ENCODE data around the gene ARRDC3. TPM values are rescaled to one million over a fixed set of nuclear protein-coding genes. Genes with fewer than 3 reads are reported as not detected.

The ARRDC3 gene
- polyA plus RNA-seq, 1 donor from 2014 or later, result 297 TPM

- Histone ChIP-seq H3K79me2 (replicated peaks; ENCODE audit: insufficient read depth, low read length) (peaks cover 57% of the 10 kb centered on the region), H3K9me2 (ENCODE audit: insufficient read depth, low read length) (no peaks in the 10 kb centered on the region), H3F3A (ENCODE audit: insufficient read depth, low read length, poor library complexity, severe bottlenecking) (peaks cover 25% of the 10 kb centered on the region), H2AFZ (ENCODE audit: low read depth, low read length) (no peak overlapping the region), H3K36me3 (ENCODE audit: insufficient read depth, low read length) (peaks cover 12% of the 10 kb centered on the region), H4K20me1 (ENCODE audit: insufficient read depth) (peaks cover 7% of the 10 kb centered on the region), H3K9me3 (ENCODE audit: low read length) (no peaks in the 10 kb centered on the region), H3K27ac (ENCODE audit: low read length) (peak overlapping the region; percentile 100), H3K9ac (ENCODE audit: low read length) (peak overlapping the region; percentile 100), H3K4me2 (ENCODE audit: low read length) (no peak overlapping the region), H3K4me3 (ENCODE audit: low read length) (peak overlapping the region; percentile 82), H3K27me3 (ENCODE audit: insufficient read depth, low read depth, low read length) (no peaks in the 10 kb centered on the region)
- TF ChIP-seq MXI1 (conservative IDR thresholded peaks at IDR 0.05; ENCODE audit: poor library complexity, severe bottlenecking), result no peak
- TF ChIP-seq POLR2AphosphoS5 (IDR thresholded peaks at IDR 0.05), result peak; percentile 63
Measured at GRCh38 chr5:91382530-91383026, 539 bp downstream of the ARRDC3 start.

DNA sequence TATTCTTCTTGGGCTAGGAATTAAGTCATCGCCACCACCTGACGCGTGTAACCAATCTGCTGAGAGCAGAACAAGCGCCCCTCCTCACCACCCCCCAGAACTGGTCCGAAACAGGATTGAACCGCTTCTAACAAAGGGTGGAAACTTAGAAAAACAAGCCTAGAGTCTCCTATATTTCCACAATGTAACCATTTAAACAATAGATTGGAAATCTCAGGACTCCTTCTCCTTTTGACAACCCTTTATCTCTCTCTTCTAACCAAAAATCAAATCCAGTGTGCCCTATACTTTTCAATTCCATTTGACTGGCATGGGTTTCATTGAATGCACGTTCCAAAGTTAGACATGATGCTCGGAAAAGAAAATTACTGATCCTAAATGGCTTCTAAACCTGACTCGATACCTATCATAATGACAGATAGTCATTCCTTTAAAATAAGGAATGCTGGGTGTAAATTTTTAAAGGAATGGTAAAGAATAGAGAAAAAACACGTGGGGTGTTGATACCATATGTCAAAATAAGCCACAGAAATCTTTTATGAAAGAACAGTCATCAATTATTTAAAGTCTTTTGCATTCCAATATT, 1.2 kb downstream of the ARRDC3 start:
- H3K27ac ChIP-seq (ENCODE audit: low read length), result peak overlapping the region; percentile 100
- H3K36me3 ChIP-seq (ENCODE audit: insufficient read depth, low read length), result peaks cover 18% of the 10 kb centered on the region
- H3K9me3 ChIP-seq (ENCODE audit: low read length), result no peaks in the 10 kb centered on the region
- H3K27me3 ChIP-seq (ENCODE audit: insufficient read depth, low read depth, low read length), result no peaks in the 10 kb centered on the region
- peaks cover 64% of the 10 kb centered on the region for H3K79me2 ChIP-seq (replicated peaks; ENCODE audit: insufficient read depth, low read length)
- H3K9ac ChIP-seq (ENCODE audit: low read length), result peak overlapping the region; percentile 100
- no peak overlapping the region for H3K4me2 ChIP-seq (ENCODE audit: low read length)
- H3K4me3 ChIP-seq (ENCODE audit: low read length), result peak overlapping the region; percentile 82
- H3F3A ChIP-seq (ENCODE audit: insufficient read depth, low read length, poor library complexity, severe bottlenecking), result peaks cover 29% of the 10 kb centered on the region
- peaks cover 14% of the 10 kb centered on the region for H4K20me1 ChIP-seq (ENCODE audit: insufficient read depth)
- no peaks in the 10 kb centered on the region for H3K9me2 ChIP-seq (ENCODE audit: insufficient read depth, low read length)
- TF ChIP-seq, protein P1, sequence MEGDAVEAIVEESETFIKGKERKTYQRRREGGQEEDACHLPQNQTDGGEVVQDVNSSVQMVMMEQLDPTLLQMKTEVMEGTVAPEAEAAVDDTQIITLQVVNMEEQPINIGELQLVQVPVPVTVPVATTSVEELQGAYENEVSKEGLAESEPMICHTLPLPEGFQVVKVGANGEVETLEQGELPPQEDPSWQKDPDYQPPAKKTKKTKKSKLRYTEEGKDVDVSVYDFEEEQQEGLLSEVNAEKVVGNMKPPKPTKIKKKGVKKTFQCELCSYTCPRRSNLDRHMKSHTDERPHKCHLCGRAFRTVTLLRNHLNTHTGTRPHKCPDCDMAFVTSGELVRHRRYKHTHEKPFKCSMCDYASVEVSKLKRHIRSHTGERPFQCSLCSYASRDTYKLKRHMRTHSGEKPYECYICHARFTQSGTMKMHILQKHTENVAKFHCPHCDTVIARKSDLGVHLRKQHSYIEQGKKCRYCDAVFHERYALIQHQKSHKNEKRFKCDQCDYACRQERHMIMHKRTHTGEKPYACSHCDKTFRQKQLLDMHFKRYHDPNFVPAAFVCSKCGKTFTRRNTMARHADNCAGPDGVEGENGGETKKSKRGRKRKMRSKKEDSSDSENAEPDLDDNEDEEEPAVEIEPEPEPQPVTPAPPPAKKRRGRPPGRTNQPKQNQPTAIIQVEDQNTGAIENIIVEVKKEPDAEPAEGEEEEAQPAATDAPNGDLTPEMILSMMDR (IDR thresholded peaks at IDR 0.05; ENCODE audit: poor library complexity, severe bottlenecking), result no peak
- TF ChIP-seq EZH2 (IDR thresholded peaks at IDR 0.05; ENCODE audit: borderline replicate concordance, insufficient read depth, low read length, poor library complexity, severe bottlenecking), result no peak
- peak; percentile 47 for TF ChIP-seq TAF1 (IDR thresholded peaks at IDR 0.05; ENCODE audit: low read depth)
- peak; percentile 76 for TF ChIP-seq POLR2AphosphoS5 (IDR thresholded peaks at IDR 0.05)
- TF ChIP-seq EP300 (conservative IDR thresholded peaks at IDR 0.05; ENCODE audit: poor library complexity, severe bottlenecking), result peak; percentile 14
- TF ChIP-seq MXI1 (conservative IDR thresholded peaks at IDR 0.05; ENCODE audit: poor library complexity, severe bottlenecking), result peak; percentile 84
- no peak overlapping the region for H2AFZ ChIP-seq (ENCODE audit: low read depth, low read length)

GRCh38 chr5:91381239-91381773, 1.8 kb downstream of the ARRDC3 start:
- Histone ChIP-seq H2AFZ (ENCODE audit: low read depth, low read length) (no peak overlapping the region), H3K27me3 (ENCODE audit: insufficient read depth, low read depth, low read length) (no peaks in the 10 kb centered on the region), H3K9ac (ENCODE audit: low read length) (peak overlapping the region; percentile 100), H3K9me2 (ENCODE audit: insufficient read depth, low read length) (no peaks in the 10 kb centered on the region), H3K27ac (ENCODE audit: low read length) (peak overlapping the region; percentile 100), H3K9me3 (ENCODE audit: low read length) (no peaks in the 10 kb centered on the region), H3K79me2 (replicated peaks; ENCODE audit: insufficient read depth, low read length) (peaks cover 70% of the 10 kb centered on the region), H3K36me3 (ENCODE audit: insufficient read depth, low read length) (peaks cover 24% of the 10 kb centered on the region), H3K4me3 (ENCODE audit: low read length) (peak overlapping the region; percentile 82), H4K20me1 (ENCODE audit: insufficient read depth) (peaks cover 20% of the 10 kb centered on the region), H3F3A (ENCODE audit: insufficient read depth, low read length, poor library complexity, severe bottlenecking) (peaks cover 29% of the 10 kb centered on the region), H3K4me2 (ENCODE audit: low read length) (no peak overlapping the region)
- TF ChIP-seq POLR2AphosphoS5 (IDR thresholded peaks at IDR 0.05) (no peak), TAF1 (IDR thresholded peaks at IDR 0.05; ENCODE audit: low read depth) (no peak), SMC3 (conservative IDR thresholded peaks at IDR 0.05; ENCODE audit: poor library complexity) (no peak), EP300 (conservative IDR thresholded peaks at IDR 0.05; ENCODE audit: poor library complexity, severe bottlenecking) (no peak), REST (IDR thresholded peaks at IDR 0.05; ENCODE audit: borderline replicate concordance) (no peak), MXI1 (conservative IDR thresholded peaks at IDR 0.05; ENCODE audit: poor library complexity, severe bottlenecking) (no peak), EZH2 (IDR thresholded peaks at IDR 0.05; ENCODE audit: borderline replicate concordance, insufficient read depth, low read length, poor library complexity, severe bottlenecking) (no peak), RAD21 (conservative IDR thresholded peaks at IDR 0.05) (no peak)
- TF ChIP-seq, protein P1 (IDR thresholded peaks at IDR 0.05; ENCODE audit: poor library complexity, severe bottlenecking), result no peak

All from neural cell (in vitro differentiated cells).